Calu3 (cell line): ENCODE data around the gene GLIPR1L2. TPM values are rescaled to one million over a fixed set of nuclear protein-coding genes. Genes with fewer than 3 reads are reported as not detected.

Source experiments
- BruUV-seq: library from RNA; stranded (reverse); fragments of 400-500 nt; replicated peaks from 2 replicates; lab custom pipeline; 2021; lab: Mats Ljungman, UMichigan
- CTCF ChIA-PET: fragments of 300-600 bp; sonication (Branson Sonifier 250); formaldehyde crosslinking; loops from one replicate; lab custom pipeline; 2022; ENCODE audit warnings: antibody characterized with exemption; lab: Charles Lee
- DNase-seq: peaks from one replicate; pipeline ENCODE4 v3.0.0; 2022
- H3K27ac Mint-ChIP-seq: one replicate; pipeline ENCODE4 v1.8.0; 2022; ENCODE audit warnings: mixed read lengths; ENCODE audit not compliant: unreplicated experiment
- H3K27me3 Mint-ChIP-seq: one replicate; pipeline ENCODE4 v1.8.0; 2022; ENCODE audit warnings: mixed read lengths; ENCODE audit not compliant: unreplicated experiment
- H3K36me3 Mint-ChIP-seq: one replicate; pipeline ENCODE4 v1.8.0; 2022; ENCODE audit warnings: mild to moderate bottlenecking, moderate library complexity, mixed read lengths; ENCODE audit not compliant: insufficient read depth, unreplicated experiment
- H3K4me1 Mint-ChIP-seq: one replicate; pipeline ENCODE4 v1.8.0; 2022; ENCODE audit warnings: mild to moderate bottlenecking, low read depth, mixed read lengths; ENCODE audit not compliant: unreplicated experiment
- H3K4me3 Mint-ChIP-seq: one replicate; pipeline ENCODE4 v1.8.0; 2022; ENCODE audit warnings: mild to moderate bottlenecking, low read depth, moderate library complexity, mixed read lengths; ENCODE audit not compliant: unreplicated experiment
- H3K9me3 Mint-ChIP-seq: one replicate; pipeline ENCODE4 v1.8.0; 2022; ENCODE audit warnings: low read depth, mixed read lengths; ENCODE audit not compliant: unreplicated experiment
- CTCF ChIP-seq: fragments of 200-600 bp; IDR thresholded peaks from one replicate; pipeline ENCODE4 v1.8.0; 2022; ENCODE audit warnings: antibody characterized with exemption; ENCODE audit not compliant: unreplicated experiment
- intact Hi-C: fragments of 100-400 bp; cut with micrococcal nuclease; formaldehyde crosslinking; loops from one replicate; pipeline ENCODE4 v1.10.0; 2022; ENCODE audit not compliant: unreplicated experiment
- total RNA-seq: library from RNA; stranded (reverse); gene quantifications from 2 replicates; pipeline ENCODE4 v1.2.3, GENCODE V29; 2022

The GLIPR1L2 gene
- total RNA-seq, 1 experiment from 2014 or later: 0.76 TPM

DNA sequence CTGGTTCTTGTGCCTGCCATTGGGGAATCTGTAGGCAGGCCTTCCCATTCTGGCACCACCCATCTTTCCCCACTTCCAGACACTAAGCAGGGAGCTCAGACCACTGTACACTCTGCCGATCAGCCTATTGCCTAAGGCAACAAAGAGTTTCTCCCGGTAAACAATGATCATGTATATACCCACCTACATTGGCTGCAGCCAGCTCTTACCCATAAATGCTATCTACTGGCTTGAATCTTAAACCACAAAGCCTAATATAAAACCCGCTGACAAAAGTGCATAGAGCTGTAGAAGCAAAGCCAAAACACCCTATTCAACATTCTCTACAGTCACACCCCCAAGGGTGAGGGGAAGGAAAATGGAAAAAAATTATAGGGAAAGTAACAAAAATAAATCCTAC, 68.9 kb downstream of the GLIPR1L2 start:
- peaks cover 2% of the 10 kb centered on the region for H3K9me3 Mint-ChIP-seq
- H3K27me3 Mint-ChIP-seq: no peaks in the 10 kb centered on the region
- TF ChIP-seq CTCF: no peak
- peak overlapping the region; percentile 50 for H3K27ac Mint-ChIP-seq
- no peak for DNase-seq
- CTCF ChIA-PET: interaction anchor here (1.1 to 1.6 kb wide), 3 partner anchors 21 to 69 kb away, joined by 3 to 7 read pairs (median 3); partner anchors contain the start of genes GLIPR1 and GLIPR1L2
- peaks cover 49% of the 10 kb centered on the region for H3K4me1 Mint-ChIP-seq
- no TSS peak for BruUV-seq
- peaks cover 10% of the 10 kb centered on the region for H3K36me3 Mint-ChIP-seq
- intact Hi-C loops: loop anchor here (2.0 kb wide), 1 partner anchor 21 kb away; the partner anchor contains the start of gene GLIPR1
- H3K4me3 Mint-ChIP-seq: no peak overlapping the region

DNA sequence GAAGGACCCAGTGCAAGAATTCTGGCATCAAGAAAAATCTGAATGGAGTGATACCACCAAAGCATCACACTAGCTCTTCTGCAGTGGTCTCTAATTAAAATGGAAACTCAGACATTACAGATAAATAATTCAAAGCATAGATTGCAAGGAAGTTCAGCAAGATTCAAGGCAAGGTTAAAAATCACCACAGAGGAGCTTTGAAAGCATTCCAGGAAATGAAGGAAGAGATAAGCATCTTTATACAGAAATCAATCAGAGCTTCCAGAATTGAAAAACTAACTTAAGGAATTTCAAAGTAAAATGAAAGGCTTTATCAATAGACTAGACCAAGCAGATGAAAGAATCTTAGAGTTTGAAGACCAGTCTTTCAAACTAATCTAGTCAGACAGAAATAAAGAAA, 69.3 kb downstream of the GLIPR1L2 start:
- DNase-seq: no peak
- CTCF ChIA-PET: interaction anchor here (1.1 to 1.6 kb wide), 3 partner anchors 21 to 69 kb away, joined by 3 to 7 read pairs (median 3); partner anchors contain the start of genes GLIPR1 and GLIPR1L2
- Mint-ChIP-seq H3K27ac (peak overlapping the region; percentile 50), H3K9me3 (peaks cover 2% of the 10 kb centered on the region), H3K27me3 (no peaks in the 10 kb centered on the region), H3K4me3 (no peak overlapping the region), H3K4me1 (peaks cover 49% of the 10 kb centered on the region), H3K36me3 (peaks cover 10% of the 10 kb centered on the region)
- TF ChIP-seq CTCF: no peak
- no TSS peak for BruUV-seq
- intact Hi-C loops: no loop called here

DNA sequence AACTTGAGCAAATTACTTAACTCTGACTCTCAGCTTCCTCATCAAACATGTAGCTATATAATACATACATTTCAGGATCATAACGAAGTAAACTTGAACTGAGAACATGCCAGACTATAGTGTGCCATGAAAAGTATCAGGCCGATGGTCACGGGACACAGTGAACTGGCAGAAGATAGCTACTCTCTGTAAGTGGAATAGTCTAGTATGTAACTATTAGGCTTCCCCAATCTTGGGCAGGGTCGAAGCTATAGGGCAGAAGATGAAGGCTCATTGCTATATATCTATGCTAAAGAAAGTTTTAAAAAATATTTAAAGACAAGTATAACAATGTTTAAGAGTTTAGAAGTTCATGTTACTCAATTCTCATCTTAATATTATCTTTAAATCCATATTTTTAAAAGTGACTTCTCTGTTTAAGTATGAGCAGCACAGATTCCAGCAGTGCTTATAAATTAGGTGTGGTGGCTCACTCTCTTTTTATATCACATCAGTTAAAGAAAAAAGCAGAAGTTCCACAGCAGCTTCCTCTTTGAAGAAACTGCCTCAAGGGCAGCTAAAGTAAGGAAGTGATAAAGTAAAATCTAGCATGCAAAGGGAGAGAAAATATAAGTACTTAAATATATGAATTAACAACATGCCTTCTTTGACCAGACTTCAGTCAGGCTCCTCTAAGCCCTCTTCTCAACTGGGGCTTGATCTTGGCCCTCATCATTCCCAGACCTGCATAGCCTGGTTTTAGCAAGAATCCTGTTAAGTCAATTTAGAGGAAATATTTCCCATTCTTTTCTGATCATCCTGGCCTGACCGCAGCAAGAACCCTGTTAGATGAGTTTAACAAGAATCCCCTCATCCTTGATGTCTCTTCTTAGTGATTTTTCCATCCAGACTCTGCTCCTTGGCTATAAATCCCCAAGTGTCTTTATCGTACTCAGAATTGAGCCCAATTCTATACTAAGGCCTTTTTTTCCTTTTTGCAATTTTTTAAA, 81.3 kb downstream of the GLIPR1L2 start:
- Mint-ChIP-seq H3K9me3 (no peaks in the 10 kb centered on the region), H3K36me3 (no peaks in the 10 kb centered on the region), H3K27ac (no peak overlapping the region), H3K27me3 (no peaks in the 10 kb centered on the region), H3K4me1 (no peaks in the 10 kb centered on the region), H3K4me3 (no peak overlapping the region)
- DNase-seq: no peak
- CTCF ChIA-PET: no interaction called here
- BruUV-seq: no TSS peak
- intact Hi-C loops: no loop called here
- TF ChIP-seq CTCF: no peak

GRCh38 chr12:75474116-75474515, 83.2 kb downstream of the GLIPR1L2 start:
- Mint-ChIP-seq H3K9me3 (no peaks in the 10 kb centered on the region), H3K27ac (no peak overlapping the region), H3K4me3 (no peak overlapping the region), H3K4me1 (peaks cover 2% of the 10 kb centered on the region), H3K36me3 (no peaks in the 10 kb centered on the region), H3K27me3 (no peaks in the 10 kb centered on the region)
- no peak for DNase-seq
- intact Hi-C loops: no loop called here
- CTCF ChIA-PET: interaction anchor here (1.4 kb wide), 1 partner anchor 10 kb away, joined by 4 read pairs; no protein-coding TSS in a partner anchor
- TF ChIP-seq CTCF: no peak
- no TSS peak for BruUV-seq
